GM18511 (cell line): ENCODE results near the gene PDCD11.
"Not testable (repeated sequence)": the region's sequence is repeated elsewhere in the genome, so short reads cannot be mapped to it uniquely, and the experiment has no call there.

ENCODE experiments used
- ATAC-seq: cut with Tn5 transposase; IDR thresholded peaks from one replicate; pipeline ENCODE4 v1.9.1; 2021; ENCODE audit warnings: mild to moderate bottlenecking, moderate library complexity; ENCODE audit not compliant: unreplicated experiment

Gene PDCD11

DNA sequence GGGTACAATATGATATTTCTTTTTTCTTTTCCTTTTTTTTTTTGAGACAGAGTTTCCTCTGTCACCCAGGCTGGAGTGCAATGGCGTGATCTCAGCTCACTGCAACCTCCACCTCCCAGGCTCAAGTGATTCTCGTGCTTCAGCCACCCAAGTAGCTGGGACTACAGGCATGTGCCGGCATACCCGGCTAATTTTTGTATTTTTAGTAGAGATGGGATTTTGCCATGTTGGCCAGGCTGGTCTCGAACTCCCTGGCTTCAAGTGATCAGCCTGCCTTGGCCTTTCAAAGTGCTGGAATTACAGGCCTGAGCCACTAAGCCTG is 20.7 kb downstream of the PDCD11 start:
- not testable (repeated sequence) for ATAC-seq

DNA sequence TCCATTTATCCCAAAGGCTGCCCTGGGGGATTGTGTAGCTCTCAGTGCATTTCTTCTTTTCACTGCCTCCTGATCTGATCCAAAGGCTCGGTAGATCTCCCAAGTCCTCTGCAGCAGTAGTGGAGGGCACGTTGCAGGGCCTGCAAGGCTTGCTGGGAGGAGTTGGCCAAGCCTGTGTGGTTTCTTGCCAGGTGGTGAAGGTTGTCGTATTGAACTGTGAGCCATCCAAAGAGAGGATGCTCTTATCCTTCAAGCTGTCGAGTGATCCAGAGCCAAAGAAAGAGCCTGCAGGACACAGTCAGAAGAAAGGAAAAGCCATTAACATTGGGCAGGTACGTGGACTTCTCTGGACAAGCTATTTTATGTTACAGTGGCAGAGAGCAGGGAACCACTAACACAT is 21.2 kb downstream of the PDCD11 start:
- ATAC-seq: no peak

GRCh38 chr10:103419101-103419500 is 22.7 kb downstream of the PDCD11 start:
- ATAC-seq: no peak

GRCh38 chr10:103423748-103424147 is 27.3 kb downstream of the PDCD11 start:
- no peak for ATAC-seq

DNA sequence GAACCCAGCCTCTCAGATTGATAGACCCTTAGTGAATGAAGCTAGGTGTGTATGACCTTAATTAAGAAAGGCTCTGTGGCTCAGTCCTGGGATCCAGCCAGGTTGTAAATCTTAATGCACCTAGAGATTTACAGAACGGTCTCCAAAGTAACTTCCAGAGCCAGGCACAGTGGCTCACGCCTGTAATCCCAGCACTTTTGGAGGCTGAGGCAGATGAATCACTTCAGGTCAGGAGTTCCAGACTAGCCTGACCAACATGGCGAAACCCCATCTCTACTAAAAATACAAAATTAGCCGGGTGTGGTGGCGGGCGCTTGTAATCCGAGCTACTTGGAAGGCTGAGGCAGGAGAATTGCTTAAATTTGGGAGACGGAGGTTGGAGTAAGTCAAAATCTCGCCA is 31.4 kb downstream of the PDCD11 start:
- no peak for ATAC-seq

DNA sequence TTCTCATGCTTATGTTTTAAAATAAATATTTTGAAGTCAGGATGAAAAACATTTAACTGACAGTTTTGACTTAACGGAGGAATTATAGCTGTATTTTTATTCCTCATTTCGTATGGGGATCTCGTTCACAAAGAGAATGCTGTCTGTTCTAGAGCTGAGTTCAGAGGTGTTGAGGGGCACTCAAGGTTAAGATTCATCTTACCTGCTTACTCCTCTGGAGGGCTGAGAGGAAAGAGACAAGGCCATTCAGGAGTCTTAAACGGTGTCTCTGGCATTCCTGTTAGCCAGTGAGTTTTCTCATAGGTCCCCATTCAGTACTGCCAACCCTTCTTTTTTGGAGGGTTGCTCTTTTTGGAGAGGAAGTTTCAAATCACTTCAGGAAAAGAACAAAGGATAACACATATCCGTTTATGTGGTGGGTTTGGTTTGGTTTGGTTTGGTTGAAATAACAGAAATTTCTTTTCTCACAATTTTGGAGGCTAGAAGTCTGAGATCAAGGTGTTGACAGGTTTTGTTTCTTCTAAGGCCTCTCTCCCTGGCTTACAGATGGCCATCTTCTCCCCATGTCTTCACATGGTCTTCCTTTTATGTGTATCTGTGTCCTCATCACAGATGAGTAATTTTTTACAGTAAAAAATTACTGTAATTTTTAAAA is 32.7 kb downstream of the PDCD11 start:
- no peak for ATAC-seq

DNA sequence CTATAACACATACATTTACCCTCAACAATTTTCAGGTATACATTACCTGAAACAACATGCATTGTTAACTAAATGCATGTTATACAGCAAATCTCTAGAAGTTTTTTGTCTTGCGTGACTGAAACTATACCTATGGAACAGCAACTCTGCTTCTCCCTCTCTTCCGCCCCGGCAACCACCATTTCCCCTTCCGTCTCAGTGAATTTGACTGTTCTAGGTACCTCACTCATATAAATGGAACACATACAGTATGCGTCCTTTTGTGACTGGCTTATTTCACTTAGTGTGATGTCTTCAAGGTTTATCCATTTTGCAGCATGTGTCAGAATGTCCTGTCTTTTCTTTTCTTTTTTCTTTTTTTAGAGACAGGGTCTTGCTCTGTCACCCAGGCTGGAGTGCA is 33.2 kb downstream of the PDCD11 start:
- ATAC-seq: no peak

DNA sequence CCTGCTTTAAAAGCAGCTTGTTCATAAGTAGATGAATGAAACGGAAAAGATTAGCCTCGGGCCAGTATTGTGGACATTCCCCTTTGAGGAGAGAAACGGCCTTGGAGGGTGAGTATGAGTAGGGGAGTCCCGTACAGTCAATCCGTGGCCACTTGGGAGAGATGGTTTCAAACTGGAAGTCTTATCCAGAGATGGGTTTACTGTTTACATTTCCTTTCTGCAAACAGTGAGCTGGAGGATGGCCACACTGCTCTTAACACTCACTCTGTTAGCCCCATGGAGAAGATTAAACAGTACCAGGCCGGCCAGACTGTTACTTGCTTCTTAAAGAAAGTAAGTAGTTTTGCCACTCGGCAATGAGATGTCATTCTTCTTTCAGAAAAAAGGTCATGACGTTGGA is 35.5 kb downstream of the PDCD11 start:
- ATAC-seq: no peak

DNA sequence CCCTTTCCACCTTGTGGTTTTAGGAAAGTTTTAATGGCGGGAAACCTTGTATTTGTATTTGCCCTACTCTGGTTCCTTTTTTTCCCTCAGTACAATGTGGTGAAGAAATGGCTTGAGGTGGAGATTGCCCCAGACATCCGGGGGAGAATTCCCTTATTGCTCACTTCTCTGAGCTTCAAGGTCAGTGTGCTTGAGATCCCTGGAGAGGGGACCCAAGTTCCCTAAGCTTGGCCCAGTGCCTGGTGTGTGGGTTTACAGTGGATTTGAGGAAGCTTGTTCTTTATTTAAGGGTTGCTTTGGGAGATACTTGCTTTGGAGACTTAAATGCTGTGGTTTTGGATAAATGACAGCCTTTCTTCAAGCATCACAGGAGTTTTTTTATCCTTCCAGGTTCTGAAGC is 37.4 kb downstream of the PDCD11 start:
- ATAC-seq: no peak

GRCh38 chr10:103439776-103440175 is 43.4 kb downstream of the PDCD11 start:
- ATAC-seq: no peak

GRCh38 chr10:103440416-103440815 is 44.0 kb downstream of the PDCD11 start:
- no peak for ATAC-seq

- ATAC-seq: no peak
Observed at GRCh38 chr10:103441206-103441605, 44.8 kb downstream of the PDCD11 start.

- ATAC-seq: no peak
Observed at GRCh38 chr10:103441611-103442010, 45.2 kb downstream of the PDCD11 start.

GRCh38 chr10:103442031-103442461 is 45.6 kb downstream of the PDCD11 start:
- ATAC-seq: no peak

GRCh38 chr10:103443475-103444185 is 47.2 kb downstream of the PDCD11 start:
- ATAC-seq: no peak

DNA sequence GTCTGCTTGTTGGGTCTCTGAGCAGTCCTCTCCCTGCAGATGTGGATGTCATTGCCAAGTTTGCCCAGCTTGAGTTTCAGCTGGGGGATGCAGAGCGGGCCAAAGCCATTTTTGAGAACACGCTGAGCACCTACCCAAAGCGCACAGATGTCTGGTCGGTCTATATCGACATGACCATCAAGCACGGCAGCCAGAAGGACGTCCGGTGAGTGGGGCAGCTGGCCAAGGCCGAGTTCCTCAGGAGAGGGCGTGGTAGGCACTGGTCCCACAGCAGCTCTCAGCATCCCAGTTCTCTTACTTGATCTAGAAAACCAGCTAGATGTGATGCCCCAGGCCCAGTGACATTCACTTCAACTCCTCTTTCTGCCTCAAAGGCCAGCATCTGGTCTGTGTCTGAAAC is 48.1 kb downstream of the PDCD11 start:
- no peak for ATAC-seq

- no peak for ATAC-seq
Observed at GRCh38 chr10:103445366-103445765, 48.9 kb downstream of the PDCD11 start.

DNA sequence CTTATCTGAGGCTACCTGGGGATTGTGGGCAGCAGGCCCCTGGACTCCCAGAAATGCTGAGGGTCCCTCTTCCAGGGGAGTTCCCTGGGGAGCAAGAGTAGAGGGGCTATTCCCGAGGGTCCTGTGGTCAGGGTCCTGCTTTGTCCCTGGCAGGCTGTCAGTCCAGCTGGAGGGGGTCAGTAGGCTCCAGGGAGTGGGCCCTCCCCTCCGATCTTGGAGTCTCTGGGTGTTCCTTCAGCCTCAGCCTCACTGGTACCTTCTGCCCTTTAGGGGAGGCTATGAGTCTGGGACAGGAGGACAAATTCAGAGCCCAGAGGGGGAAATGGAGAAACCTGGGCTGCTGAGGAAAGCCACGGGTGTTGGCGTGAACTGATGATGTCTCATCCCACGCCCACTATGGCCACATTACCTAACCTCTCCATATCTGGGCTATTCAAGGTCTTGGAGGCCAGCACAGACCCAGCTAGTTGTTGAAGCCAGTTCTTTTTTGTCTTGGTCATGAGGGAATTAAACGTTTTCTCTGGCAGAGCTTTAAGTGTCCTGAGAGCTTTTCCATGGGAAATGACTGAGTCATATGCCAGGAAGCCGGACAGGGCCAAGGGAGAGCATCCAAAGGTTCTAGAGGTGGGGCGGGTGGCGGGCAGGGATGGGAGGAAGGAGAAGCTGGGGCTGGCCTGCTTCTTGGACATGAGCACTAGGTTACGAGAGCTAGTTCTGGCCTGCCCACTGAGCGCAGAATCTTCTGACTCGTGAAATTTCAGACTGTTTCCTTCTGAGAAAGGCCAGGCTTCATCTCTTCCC is 49.5 kb downstream of the PDCD11 start:
- ATAC-seq: no peak

DNA sequence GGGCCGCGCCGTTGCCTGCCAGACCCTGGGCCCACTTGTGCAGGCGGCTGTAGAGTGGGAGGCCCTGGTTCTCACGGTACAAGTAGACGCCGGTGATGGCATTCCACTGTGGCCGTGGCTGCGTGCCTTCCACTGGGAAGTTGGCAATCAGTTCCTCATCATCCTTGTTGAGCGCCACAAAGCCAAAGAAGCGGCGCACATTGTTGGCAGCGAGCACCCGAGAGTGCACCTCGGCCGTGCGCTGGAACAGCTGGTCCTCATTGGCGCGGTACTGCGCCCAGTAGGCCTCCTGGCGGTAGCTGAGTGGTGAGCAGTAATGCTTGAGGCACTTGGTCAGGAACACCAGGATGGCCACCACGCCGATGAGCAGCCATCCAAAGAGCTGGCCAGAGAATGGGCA is 50.8 kb downstream of the PDCD11 start:
- ATAC-seq: no peak

DNA sequence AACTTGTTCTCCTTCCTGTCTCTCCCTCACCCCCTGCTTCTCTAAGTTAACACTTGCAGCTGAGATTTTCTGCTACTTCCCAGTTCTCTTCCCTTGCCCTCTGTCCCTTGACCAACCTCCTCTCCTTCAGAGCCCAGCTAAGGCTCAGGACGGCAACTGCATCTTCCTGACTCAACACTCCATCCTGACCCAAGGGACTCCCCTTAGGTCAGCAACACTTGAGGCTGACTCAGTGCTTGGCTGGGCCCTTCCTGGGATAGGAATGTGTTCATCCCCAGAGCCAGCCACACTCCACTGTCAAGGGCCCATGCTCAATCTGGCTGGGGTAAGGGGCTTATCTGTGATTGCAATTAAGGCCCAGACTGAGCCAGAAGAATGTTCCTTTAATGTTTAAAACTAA is 52.3 kb downstream of the PDCD11 start:
- ATAC-seq: no peak

- ATAC-seq: no peak
Observed at GRCh38 chr10:103449208-103450144, 53.0 kb downstream of the PDCD11 start.
